Measurements from ENCODE around the gene PLEKHG4. TPM values are rescaled to one million over a fixed set of nuclear protein-coding genes. Genes with fewer than 3 reads are reported as not detected.

The PLEKHG4 gene
- total and polyA plus RNA-seq, 9 of the 15 experiments (the other 6 are each of a cell fraction or from before 2014, with no cell fraction given), result 3.7 to 36.8 (median 17.9) TPM

DNA sequence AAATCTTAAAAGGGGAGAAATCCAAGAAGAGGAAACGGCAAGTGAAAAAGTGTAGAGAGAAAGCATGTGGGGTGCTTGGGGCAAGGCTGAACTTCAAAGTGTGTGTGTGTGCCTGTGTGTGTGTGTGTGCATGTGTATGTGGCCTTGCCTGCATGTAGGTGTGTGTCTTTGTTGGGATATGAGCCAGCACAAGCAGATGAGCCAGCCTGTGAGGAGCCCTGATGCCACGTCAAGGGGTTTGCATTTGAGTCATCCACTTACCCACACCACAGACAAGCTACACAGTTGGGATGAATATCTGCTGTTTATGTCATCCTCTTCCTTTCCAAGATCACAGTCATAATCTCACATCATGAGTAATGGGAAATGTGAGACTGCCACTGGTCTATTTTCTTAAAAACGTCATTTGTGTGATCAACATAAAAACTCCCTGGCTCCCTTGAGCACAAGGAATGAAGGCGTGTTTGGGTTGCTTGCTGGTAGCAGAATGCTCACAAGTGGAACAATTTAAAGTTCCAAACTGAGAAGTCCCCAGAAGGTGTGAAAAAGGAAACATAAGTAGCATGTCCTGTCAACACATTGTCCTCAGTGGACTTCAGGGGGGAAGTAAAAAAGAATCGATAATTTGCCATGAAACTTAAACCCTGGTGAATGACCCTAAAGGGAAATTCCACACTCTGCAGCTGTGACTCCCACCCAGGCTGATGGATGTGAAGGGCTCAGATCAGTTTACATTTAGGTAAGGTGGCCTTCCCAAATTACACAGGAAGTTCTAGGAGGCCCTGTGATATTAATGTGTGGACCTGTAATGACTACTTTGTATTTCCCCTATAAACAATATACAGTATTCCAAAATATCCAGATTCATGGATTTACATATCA, 32.5 kb downstream of the PLEKHG4 start (continued):
- TF ChIP-seq, protein P1, sequence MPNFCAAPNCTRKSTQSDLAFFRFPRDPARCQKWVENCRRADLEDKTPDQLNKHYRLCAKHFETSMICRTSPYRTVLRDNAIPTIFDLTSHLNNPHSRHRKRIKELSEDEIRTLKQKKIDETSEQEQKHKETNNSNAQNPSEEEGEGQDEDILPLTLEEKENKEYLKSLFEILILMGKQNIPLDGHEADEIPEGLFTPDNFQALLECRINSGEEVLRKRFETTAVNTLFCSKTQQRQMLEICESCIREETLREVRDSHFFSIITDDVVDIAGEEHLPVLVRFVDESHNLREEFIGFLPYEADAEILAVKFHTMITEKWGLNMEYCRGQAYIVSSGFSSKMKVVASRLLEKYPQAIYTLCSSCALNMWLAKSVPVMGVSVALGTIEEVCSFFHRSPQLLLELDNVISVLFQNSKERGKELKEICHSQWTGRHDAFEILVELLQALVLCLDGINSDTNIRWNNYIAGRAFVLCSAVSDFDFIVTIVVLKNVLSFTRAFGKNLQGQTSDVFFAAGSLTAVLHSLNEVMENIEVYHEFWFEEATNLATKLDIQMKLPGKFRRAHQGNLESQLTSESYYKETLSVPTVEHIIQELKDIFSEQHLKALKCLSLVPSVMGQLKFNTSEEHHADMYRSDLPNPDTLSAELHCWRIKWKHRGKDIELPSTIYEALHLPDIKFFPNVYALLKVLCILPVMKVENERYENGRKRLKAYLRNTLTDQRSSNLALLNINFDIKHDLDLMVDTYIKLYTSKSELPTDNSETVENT (CRISPR knock-in tag; IDR thresholded peaks at IDR 0.05), result no peak
- TF ChIP-seq PCBP1 (IDR thresholded peaks at IDR 0.05; ENCODE audit: low read depth, low read length, poor library complexity, severe bottlenecking) (no peak), CBX3 (IDR thresholded peaks at IDR 0.05; ENCODE audit: borderline replicate concordance in 1 of 2, low read length in 2 of 2) (no peak), ZNF707 (CRISPR knock-in tag; conservative IDR thresholded peaks at IDR 0.05) (no peak), HMGN3 (IDR thresholded peaks at IDR 0.05; ENCODE audit: borderline replicate concordance, extremely low read depth, insufficient read length, low read depth, low read length) (no peak), ARID1B (IDR thresholded peaks at IDR 0.05) (peak; percentile 47; the same call in 1 of the 2 replicates), MTA1 (IDR thresholded peaks at IDR 0.05; ENCODE audit: borderline replicate concordance) (no peak), ZNF77 (CRISPR knock-in tag; IDR thresholded peaks at IDR 0.05) (no peak), TCF3 (CRISPR knock-in tag; IDR thresholded peaks at IDR 0.05) (no peak), XRCC4 (IDR thresholded peaks at IDR 0.05; ENCODE audit: extremely low read depth, insufficient read depth, insufficient read length) (no peak), PHB2 (IDR thresholded peaks at IDR 0.05; ENCODE audit: low read depth) (no peak), MTA2 (IDR thresholded peaks at IDR 0.05; ENCODE audit: low read depth) (no peak), RB1 (IDR thresholded peaks at IDR 0.05; ENCODE audit: low read depth) (no peak), CHD4 (IDR thresholded peaks at IDR 0.05; ENCODE audit: insufficient read depth, insufficient replicate concordance, low read depth, low read length, poor library complexity, severe bottlenecking) (no peak), ZNF551 (CRISPR knock-in tag; IDR thresholded peaks at IDR 0.05) (no peak), HMG20A (CRISPR knock-in tag; conservative IDR thresholded peaks at IDR 0.05) (no peak), FOXA1 (IDR thresholded peaks at IDR 0.05; ENCODE audit: borderline replicate concordance) (no peak), EZH2 (IDR thresholded peaks at IDR 0.05; ENCODE audit: borderline replicate concordance, low read depth, low read length) (no peak), ZNF134 (CRISPR knock-in tag; conservative IDR thresholded peaks at IDR 0.05) (no peak), HDAC2 (IDR thresholded peaks at IDR 0.05) (no peak), ZNF316 (IDR thresholded peaks at IDR 0.05) (no peak), NR3C1 (CRISPR knock-in tag; IDR thresholded peaks at IDR 0.05) (no peak), ILF3 (IDR thresholded peaks at IDR 0.05; ENCODE audit: borderline replicate concordance) (no peak)
- TF ChIP-seq, protein P2, sequence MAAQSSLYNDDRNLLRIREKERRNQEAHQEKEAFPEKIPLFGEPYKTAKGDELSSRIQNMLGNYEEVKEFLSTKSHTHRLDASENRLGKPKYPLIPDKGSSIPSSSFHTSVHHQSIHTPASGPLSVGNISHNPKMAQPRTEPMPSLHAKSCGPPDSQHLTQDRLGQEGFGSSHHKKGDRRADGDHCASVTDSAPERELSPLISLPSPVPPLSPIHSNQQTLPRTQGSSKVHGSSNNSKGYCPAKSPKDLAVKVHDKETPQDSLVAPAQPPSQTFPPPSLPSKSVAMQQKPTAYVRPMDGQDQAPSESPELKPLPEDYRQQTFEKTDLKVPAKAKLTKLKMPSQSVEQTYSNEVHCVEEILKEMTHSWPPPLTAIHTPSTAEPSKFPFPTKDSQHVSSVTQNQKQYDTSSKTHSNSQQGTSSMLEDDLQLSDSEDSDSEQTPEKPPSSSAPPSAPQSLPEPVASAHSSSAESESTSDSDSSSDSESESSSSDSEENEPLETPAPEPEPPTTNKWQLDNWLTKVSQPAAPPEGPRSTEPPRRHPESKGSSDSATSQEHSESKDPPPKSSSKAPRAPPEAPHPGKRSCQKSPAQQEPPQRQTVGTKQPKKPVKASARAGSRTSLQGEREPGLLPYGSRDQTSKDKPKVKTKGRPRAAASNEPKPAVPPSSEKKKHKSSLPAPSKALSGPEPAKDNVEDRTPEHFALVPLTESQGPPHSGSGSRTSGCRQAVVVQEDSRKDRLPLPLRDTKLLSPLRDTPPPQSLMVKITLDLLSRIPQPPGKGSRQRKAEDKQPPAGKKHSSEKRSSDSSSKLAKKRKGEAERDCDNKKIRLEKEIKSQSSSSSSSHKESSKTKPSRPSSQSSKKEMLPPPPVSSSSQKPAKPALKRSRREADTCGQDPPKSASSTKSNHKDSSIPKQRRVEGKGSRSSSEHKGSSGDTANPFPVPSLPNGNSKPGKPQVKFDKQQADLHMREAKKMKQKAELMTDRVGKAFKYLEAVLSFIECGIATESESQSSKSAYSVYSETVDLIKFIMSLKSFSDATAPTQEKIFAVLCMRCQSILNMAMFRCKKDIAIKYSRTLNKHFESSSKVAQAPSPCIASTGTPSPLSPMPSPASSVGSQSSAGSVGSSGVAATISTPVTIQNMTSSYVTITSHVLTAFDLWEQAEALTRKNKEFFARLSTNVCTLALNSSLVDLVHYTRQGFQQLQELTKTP (IDR thresholded peaks at IDR 0.05; ENCODE audit: low read depth in 1 of 2, partially characterized antibody in 2 of 2), result peak in 1 of 2 experiments; percentile 21
